ENCODE data around the gene PPM1E.
"Not testable (repeated sequence)": the region's sequence is repeated elsewhere in the genome, so short reads cannot be mapped to it uniquely, and the experiment has no call there.

PPM1E gene

GRCh38 chr17:58944166-58944565 is 188.5 kb downstream of the PPM1E start:
- DNase-seq (ENCODE audit: insufficient read length, low spot score) (no peak), FAIRE-seq (no peak)

- no peak for DNase-seq (ENCODE audit: insufficient read length, low spot score)
- FAIRE-seq, result no peak
Observed at GRCh38 chr17:58947411-58947810, 191.8 kb downstream of the PPM1E start.

GRCh38 chr17:58947824-58948223 is 192.2 kb downstream of the PPM1E start:
- no peak for DNase-seq (ENCODE audit: insufficient read length, low spot score)
- FAIRE-seq, result no peak

GRCh38 chr17:58954358-58954757 is 198.7 kb downstream of the PPM1E start:
- FAIRE-seq; DNase-seq (ENCODE audit: insufficient read length, low spot score): not testable (repeated sequence)

GRCh38 chr17:58956997-58957724 is 201.5 kb downstream of the PPM1E start:
- DNase-seq (ENCODE audit: insufficient read length, low spot score) (no peak), FAIRE-seq (no peak)

- not testable (repeated sequence) for FAIRE-seq; DNase-seq (ENCODE audit: insufficient read length, low spot score)
Observed at GRCh38 chr17:58957725-58958073, 202.0 kb downstream of the PPM1E start.

- DNase-seq (ENCODE audit: insufficient read length, low spot score) (no peak), FAIRE-seq (peak; percentile 62)
Observed at GRCh38 chr17:58960068-58960467, 204.4 kb downstream of the PPM1E start.

- FAIRE-seq (no peak), DNase-seq (ENCODE audit: insufficient read length, low spot score) (no peak)
Observed at GRCh38 chr17:58965221-58965620, 209.6 kb downstream of the PPM1E start.

- FAIRE-seq (no peak), DNase-seq (ENCODE audit: insufficient read length, low spot score) (no peak)
Observed at GRCh38 chr17:58966208-58966607, 210.6 kb downstream of the PPM1E start.

- FAIRE-seq (peak; percentile 53), DNase-seq (ENCODE audit: insufficient read length, low spot score) (no peak)
Observed at GRCh38 chr17:58968426-58969061, 212.9 kb downstream of the PPM1E start.

- no peak for FAIRE-seq
- DNase-seq (ENCODE audit: insufficient read length, low spot score), result no peak
Observed at GRCh38 chr17:58969156-58969555, 213.5 kb downstream of the PPM1E start.

GRCh38 chr17:58969612-58970011 is 214.0 kb downstream of the PPM1E start:
- FAIRE-seq (no peak), DNase-seq (ENCODE audit: insufficient read length, low spot score) (no peak)

GRCh38 chr17:58970609-58971450 is 215.2 kb downstream of the PPM1E start:
- no peak for DNase-seq (ENCODE audit: insufficient read length, low spot score)
- no peak for FAIRE-seq

- FAIRE-seq (peak; percentile 42), DNase-seq (ENCODE audit: insufficient read length, low spot score) (no peak)
Observed at GRCh38 chr17:58974354-58974753, 218.7 kb downstream of the PPM1E start.

GRCh38 chr17:58976541-58976940 is 220.9 kb downstream of the PPM1E start:
- DNase-seq (ENCODE audit: insufficient read length, low spot score) (no peak), FAIRE-seq (no peak)

- FAIRE-seq, result no peak
Observed at GRCh38 chr17:58980706-58981481, 225.2 kb downstream of the PPM1E start.

GRCh38 chr17:58982626-58983025 is 227.0 kb downstream of the PPM1E start:
- DNase-seq (ENCODE audit: insufficient read length, low spot score) (no peak), FAIRE-seq (no peak)

More at GRCh38 chr17:58980706-58981481, 225.2 kb downstream of the PPM1E start:
- no peak for DNase-seq (ENCODE audit: insufficient read length, low spot score)

- DNase-seq (ENCODE audit: insufficient read length, low spot score) (no peak), FAIRE-seq (no peak)
Observed at GRCh38 chr17:58985367-58985766, 229.7 kb downstream of the PPM1E start.

GRCh38 chr17:58985971-58986370 is 230.3 kb downstream of the PPM1E start:
- FAIRE-seq (no peak), DNase-seq (ENCODE audit: insufficient read length, low spot score) (no peak)

- FAIRE-seq, result no peak
Observed at GRCh38 chr17:58989629-58990028, 234.0 kb downstream of the PPM1E start.

More at GRCh38 chr17:58989629-58990028, 234.0 kb downstream of the PPM1E start:
- no peak for DNase-seq (ENCODE audit: insufficient read length, low spot score)
